NCI-H2029 (cell line): ENCODE results near the gene APOL1.
"Not testable (repeated sequence)": the region's sequence is repeated elsewhere in the genome, so short reads cannot be mapped to it uniquely, and the experiment has no call there.

Experiments used
- DNase-seq: peaks from one replicate; lab custom pipeline; 2025; lab: John Stamatoyannopoulos, UW

APOL1 gene

GRCh38 chr22:36252754-36253522 lies at the start of gene APOL1:
APOL1 (plus strand) TSS chr22:36253133; CDS start chr22:36254956, 1,823 bp downstream.
- DNase-seq = peak; percentile 31

GRCh38 chr22:36203441-36203840 lies 49.5 kb upstream of the APOL1 start:
- not testable (repeated sequence) for DNase-seq

- DNase-seq = no peak
These were observed 48.8 kb upstream of the APOL1 start for GRCh38 chr22:36204001-36204631.

GRCh38 chr22:36204632-36205015 lies 48.3 kb upstream of the APOL1 start:
- DNase-seq = no peak

GRCh38 chr22:36205573-36205972 lies 47.4 kb upstream of the APOL1 start:
- not testable (repeated sequence) for DNase-seq

- DNase-seq = no peak
These were observed 46.7 kb upstream of the APOL1 start for GRCh38 chr22:36206255-36206654.

GRCh38 chr22:36208162-36208765 lies 44.7 kb upstream of the APOL1 start:
- no peak for DNase-seq

GRCh38 chr22:36208914-36209313 lies 44.0 kb upstream of the APOL1 start:
- no peak for DNase-seq

- DNase-seq = not testable (repeated sequence)
These were observed 43.4 kb upstream of the APOL1 start for GRCh38 chr22:36209488-36209908.

- DNase-seq = no peak
These were observed 42.7 kb upstream of the APOL1 start for GRCh38 chr22:36210224-36210623.

- peak; percentile 18 for DNase-seq
These were observed 41.6 kb upstream of the APOL1 start for GRCh38 chr22:36211237-36211861.

GRCh38 chr22:36212901-36213300 lies 40.0 kb upstream of the APOL1 start:
- no peak for DNase-seq

GRCh38 chr22:36213586-36213985 lies 39.3 kb upstream of the APOL1 start:
- no peak for DNase-seq

GRCh38 chr22:36215981-36216380 lies 37.0 kb upstream of the APOL1 start:
- DNase-seq = no peak

- no peak for DNase-seq
These were observed 34.2 kb upstream of the APOL1 start for GRCh38 chr22:36218648-36219193.

- no peak for DNase-seq
These were observed 32.4 kb upstream of the APOL1 start for GRCh38 chr22:36220451-36220921.

GRCh38 chr22:36221799-36222751 lies 30.9 kb upstream of the APOL1 start:
- peak; percentile 3 for DNase-seq

- DNase-seq = no peak
These were observed 30.0 kb upstream of the APOL1 start for GRCh38 chr22:36222887-36223450.

- no peak for DNase-seq
These were observed 29.4 kb upstream of the APOL1 start for GRCh38 chr22:36223504-36223903.

- no peak for DNase-seq
These were observed 28.7 kb upstream of the APOL1 start for GRCh38 chr22:36224245-36224644.
